K562 (cell line): ENCODE measurements around the gene DCAF8. TPM values are rescaled to one million over a fixed set of nuclear protein-coding genes. Genes with fewer than 3 reads are reported as not detected.

Source experiments
- E2F1 ChIP-seq: sonication (generic); formaldehyde crosslinking; IDR thresholded peaks from 2 replicates; pipeline ENCODE4 v1.8.1; 2023; ENCODE audit warnings: mild to moderate bottlenecking, missing genetic modification reagents, moderate library complexity
- MGA ChIP-seq: fragments of 450-650 bp; IDR thresholded peaks from 2 replicates; pipeline ENCODE4 v1.6.1; 2016; ENCODE audit warnings: mild to moderate bottlenecking, moderate library complexity
- POLR2A ChIP-seq: fragments of 450-650 bp; conservative IDR thresholded peaks from 2 replicates; pipeline ENCODE4 v1.6.1; 2016
- TOE1 ChIP-seq, 2 experiments: fragments of 450-650 bp in 1 of 2; sonication (generic) in 1 of 2; formaldehyde crosslinking in 1 of 2; IDR thresholded peaks; 2 replicates each; pipeline versions ENCODE4 v1.7.1 to v1.8.0; 2016 to 2022; ENCODE audit warnings: borderline replicate concordance in 2 of 2, mild to moderate bottlenecking in 2 of 2, antibody characterized with exemption in 1 of 2, inconsistent platforms in 1 of 2, low read depth in 1 of 2, missing genetic modification reagents in 1 of 2, moderate library complexity in 1 of 2
- polyA plus RNA-seq, 8 experiments: library from polyadenylated mRNA; depleted of rRNA in 4 of 8; stranded (reverse) in 5 of 8; unstranded in 3 of 8; fragments of >200 nt; fragmentation: Nextera tagmentation in 2 of 8; fragmentation: Illumina TruSeq in 1 of 8; extraction: Ambion mirVana in 2 of 8; extraction: Trizol in 1 of 8; gene quantifications; 2 replicates each; pipeline versions ENCODE4 v1.2.1 to v1.2.3, GENCODE V29; 2011 to 2014; ENCODE audit warnings: inconsistent platforms in 1 of 8, missing spikeins in 1 of 8
- total RNA-seq, 7 experiments: library from RNA; depleted of rRNA in 6 of 7; stranded (reverse); fragments of >200 nt in 6 of 7; fragmentation: Illumina TruSeq in 2 of 7; extraction: Trizol in 2 of 7; gene quantifications; 2 replicates each; pipeline versions ENCODE4 v1.2.1 to v1.2.3, GENCODE V29; 2011 to 2021; ENCODE audit warnings: low replicate concordance in 1 of 7

DCAF8 gene
- total and polyA plus RNA-seq, 9 of the 15 experiments (the other 6 are each of a cell fraction or from before 2014, with no cell fraction given) = 11.6 to 149 (median 81.3) TPM

- TF ChIP-seq MGA (no peak), TOE1 (IDR thresholded peaks at IDR 0.05; ENCODE audit: borderline replicate concordance) (no peak), TOE1 (CRISPR knock-in tag; IDR thresholded peaks at IDR 0.05; ENCODE audit: borderline replicate concordance, low read depth) (no peak), E2F1 (CRISPR knock-in tag) (no peak), POLR2A (no peak)
Observed at GRCh38 chr1:160296036-160296435, 33.7 kb upstream of the DCAF8 start (continued).
